ENCODE data around the gene AGAP1.

- TF ChIP-seq POLR2A (IDR thresholded peaks at IDR 0.05) (no peak), CTCF (IDR thresholded peaks at IDR 0.05) (no peak), EP300 (IDR thresholded peaks at IDR 0.05) (peak in 1 of 2 donors; percentile 54)
Observed at GRCh38 chr2:235614900-235615712, 121.3 kb downstream of the AGAP1 start.
